A549 treated with ZK216348 at 1 μM for 4 hours (cell line): Measurements from ENCODE around the gene ADGRA1. TPM values are rescaled to one million over a fixed set of nuclear protein-coding genes. Genes with fewer than 3 reads are reported as not detected.

ENCODE experiments used
- total RNA-seq: library from RNA; stranded (reverse); fragments of 200-300 nt; extraction: Qiagen RNA extraction; gene quantifications from 5 replicates; pipeline ENCODE4 v1.2.3, GENCODE V29; 2022; ENCODE audit warnings: low read depth

ADGRA1 gene, protein sequence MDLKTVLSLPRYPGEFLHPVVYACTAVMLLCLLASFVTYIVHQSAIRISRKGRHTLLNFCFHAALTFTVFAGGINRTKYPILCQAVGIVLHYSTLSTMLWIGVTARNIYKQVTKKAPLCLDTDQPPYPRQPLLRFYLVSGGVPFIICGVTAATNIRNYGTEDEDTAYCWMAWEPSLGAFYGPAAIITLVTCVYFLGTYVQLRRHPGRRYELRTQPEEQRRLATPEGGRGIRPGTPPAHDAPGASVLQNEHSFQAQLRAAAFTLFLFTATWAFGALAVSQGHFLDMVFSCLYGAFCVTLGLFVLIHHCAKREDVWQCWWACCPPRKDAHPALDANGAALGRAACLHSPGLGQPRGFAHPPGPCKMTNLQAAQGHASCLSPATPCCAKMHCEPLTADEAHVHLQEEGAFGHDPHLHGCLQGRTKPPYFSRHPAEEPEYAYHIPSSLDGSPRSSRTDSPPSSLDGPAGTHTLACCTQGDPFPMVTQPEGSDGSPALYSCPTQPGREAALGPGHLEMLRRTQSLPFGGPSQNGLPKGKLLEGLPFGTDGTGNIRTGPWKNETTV
- total RNA-seq: 0.12 to 0.19 TPM (median 0.15 TPM) in 5 replicates

DNA sequence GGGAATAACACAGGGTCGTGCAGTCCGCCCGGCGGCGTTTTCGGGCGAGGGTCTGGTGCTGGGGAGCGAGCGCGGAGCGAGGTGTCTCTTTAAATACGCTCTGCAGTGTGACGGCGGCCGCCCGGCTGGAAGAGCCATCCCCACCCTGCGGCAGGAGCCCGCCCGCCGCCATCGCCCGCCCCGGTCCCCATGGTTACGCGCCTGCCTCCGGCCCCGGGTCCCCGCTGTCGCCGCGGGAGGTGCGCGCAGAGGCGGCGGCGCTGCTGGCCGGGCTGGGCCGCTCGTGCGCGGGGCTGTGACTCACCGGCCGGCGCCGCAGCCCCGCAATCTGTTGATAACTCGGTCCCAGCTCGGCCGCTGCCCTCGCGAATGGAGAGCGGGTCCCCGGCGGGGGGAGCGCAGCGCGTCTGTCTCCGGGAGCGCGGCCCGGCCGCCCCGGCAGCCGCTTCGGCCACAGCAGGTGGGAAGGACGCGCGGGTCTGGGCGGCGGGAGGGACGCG is at the start of gene ADGRA1:
Gene ADGRA1, plus strand, starts transcription at position 246 of the 500 bp plus-strand sequence. CDS start 986 bp downstream, outside the sequence.

DNA sequence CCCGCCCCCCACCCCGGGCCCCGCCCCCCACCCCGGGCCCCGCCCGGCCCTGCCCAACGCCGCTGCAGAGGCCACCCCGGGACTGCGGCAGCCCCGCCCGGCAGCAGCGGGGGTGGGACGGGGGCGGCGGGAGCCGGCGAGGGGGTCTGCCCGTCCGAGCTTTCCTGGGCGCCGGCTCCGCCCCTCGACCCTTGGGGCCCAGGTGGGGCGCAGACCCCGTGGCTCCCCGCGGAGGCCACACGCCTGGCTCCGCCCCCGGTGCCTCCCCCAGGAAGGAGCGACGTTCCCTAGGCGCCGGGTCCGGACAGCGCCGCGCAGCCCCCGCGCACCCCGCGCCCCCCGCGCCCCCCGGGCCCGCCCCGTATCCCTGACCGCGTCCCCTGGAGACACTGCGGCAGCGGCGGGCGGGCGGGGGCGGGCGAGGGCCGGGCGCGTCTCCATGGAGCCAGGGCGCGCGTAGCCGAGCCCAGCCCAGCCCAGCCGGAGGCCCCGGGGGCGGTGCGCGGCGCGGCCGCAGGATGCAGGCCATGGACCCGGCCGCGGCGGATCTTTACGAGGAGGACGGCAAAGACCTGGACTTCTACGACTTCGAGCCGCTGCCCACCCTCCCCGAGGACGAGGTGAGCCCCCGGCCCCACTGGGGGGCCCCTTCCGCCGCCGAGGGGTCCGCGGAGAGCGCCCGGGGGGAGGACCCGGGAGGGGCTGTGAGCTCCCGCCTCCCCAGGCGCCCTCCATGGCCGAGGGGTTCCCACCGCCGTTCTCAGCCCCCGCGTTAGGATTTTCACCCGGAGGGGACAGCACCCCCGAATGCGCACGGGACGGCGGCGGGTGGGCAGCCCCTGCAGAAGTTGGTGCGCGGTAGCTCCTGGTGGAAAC is 72.5 kb downstream of the ADGRA1 start, which contains the start of gene KNDC1:
Gene KNDC1, plus strand, starts transcription at position 270 of the 876 bp plus-strand sequence. Its CDS starts 249 bp downstream, at position 519.

Other genes starting within 250 kb of the ADGRA1 start
- 0.98 to 2.4 TPM (median 1.4 TPM) in 5 replicates for gene CFAP46, start 145.4 kb upstream of the ADGRA1 start, total RNA-seq
- gene KNDC1, start 72.3 kb downstream of the ADGRA1 start, total RNA-seq: 0.52 to 2.4 TPM (median 0.87 TPM) in 5 replicates
- gene UTF1, start 142.3 kb downstream of the ADGRA1 start, total RNA-seq: not detected in 5 replicates
- gene VENTX, start 149.9 kb downstream of the ADGRA1 start, total RNA-seq: not detected in 5 replicates
- 1.0 to 4.5 TPM (median 3.3 TPM) in 5 replicates for gene ADAM8, start 188.9 kb downstream of the ADGRA1 start, total RNA-seq
- 34.9 to 49.3 TPM (median 41.2 TPM) in 5 replicates for gene TUBGCP2, start 220.9 kb downstream of the ADGRA1 start, total RNA-seq
- gene ZNF511, start 221.0 kb downstream of the ADGRA1 start, total RNA-seq: 49.5 to 76.3 TPM (median 61.5 TPM) in 5 replicates
- 0.42 to 1.6 TPM (median 0.70 TPM) in 5 replicates for gene CALY, start 249.0 kb downstream of the ADGRA1 start, total RNA-seq